GM18858 (cell line): Measurements from ENCODE around the gene CDK14.

Experiments used
- ATAC-seq: cut with Tn5 transposase; IDR thresholded peaks from one replicate; pipeline ENCODE4 v1.9.1; 2021; ENCODE audit not compliant: unreplicated experiment

Gene CDK14

DNA sequence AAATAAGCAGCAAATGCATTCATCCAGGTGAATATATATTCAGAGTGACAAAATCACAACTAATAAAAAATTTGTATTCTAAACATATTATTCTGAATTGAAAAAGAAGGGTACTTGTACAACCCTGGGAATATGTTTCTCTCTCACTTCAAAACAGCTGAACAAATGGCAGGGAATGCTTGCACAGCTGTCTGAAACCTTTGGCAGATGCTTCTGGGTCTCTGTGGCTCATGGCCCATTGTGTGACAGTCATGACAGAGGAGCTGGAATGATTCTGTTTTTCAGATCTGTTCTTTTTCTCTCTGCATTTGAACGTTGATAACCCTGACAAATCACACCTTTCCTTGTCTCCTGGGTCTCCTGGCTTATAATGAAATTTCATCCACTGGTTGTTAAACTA is 392.4 kb downstream of the CDK14 start:
- ATAC-seq, result no peak

GRCh38 chr7:90988996-90989765 is 393.1 kb downstream of the CDK14 start:
- ATAC-seq, result no peak

DNA sequence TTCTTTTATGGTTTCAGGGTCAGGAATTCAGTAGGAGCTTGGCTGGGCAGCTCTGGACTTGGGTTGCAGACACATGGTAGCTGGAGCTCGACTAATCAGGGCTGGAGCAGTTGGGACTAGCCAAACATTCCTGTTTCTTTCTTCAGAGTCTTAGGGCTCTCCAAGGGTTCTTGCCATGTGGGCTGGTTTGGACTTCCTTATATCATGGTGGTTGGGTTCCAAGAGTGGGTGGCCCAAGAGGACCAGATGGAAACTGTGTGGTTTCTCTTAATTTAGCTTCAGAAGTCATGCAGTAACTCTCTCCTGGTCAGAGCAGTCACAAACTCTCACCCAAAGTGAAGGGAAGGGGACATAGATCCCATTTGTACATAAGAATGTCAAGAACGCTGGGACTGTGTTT is 398.0 kb downstream of the CDK14 start:
- no peak for ATAC-seq

GRCh38 chr7:90994601-90995000 is 398.5 kb downstream of the CDK14 start:
- ATAC-seq, result no peak

- no peak for ATAC-seq
Observed at GRCh38 chr7:90995996-90996395, 399.9 kb downstream of the CDK14 start.

DNA sequence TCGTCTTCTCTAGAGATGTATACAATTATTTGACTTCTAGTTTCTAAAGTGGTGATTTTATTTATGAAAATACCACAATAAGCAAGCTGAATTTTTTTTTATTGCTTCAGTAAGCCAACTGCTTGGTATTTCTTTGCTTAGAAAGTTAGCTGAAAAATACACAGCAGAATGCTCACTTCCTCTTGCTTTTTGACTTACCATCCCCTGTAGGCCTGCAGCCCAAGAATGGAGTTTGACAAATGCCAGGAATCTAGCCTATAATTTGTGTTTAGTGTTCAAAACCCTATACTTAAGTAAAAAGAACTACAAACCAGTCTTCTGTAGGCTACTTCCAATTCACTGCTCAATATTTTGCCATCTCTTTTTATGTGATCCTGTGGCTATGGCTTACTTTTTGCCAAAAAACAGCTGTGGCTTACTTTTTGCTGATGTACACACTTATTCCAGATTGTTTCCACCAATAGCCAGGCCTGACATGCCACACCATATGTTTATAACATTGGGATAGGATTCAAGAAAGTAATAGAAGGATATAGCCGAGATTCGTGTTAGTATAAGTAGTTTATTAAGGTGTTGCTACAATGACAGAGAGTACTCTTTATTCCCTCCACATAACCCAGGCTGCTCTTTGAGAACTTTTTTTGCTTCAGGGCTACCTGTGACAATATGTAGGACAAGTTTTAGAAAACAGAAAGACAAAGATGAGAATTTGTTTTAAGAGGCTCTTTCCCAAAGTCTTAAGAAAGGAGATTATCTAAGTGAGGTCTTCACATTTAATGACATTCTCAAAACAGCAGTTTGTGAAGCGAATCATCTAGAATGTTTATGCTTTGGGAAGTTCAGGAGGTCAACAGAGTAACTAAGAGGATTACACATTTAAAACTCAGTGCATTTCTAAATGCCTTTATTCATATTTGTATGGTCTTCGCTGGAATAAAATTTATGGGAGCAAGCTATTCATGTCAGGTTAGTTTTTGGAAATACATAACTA is 404.2 kb downstream of the CDK14 start:
- ATAC-seq, result no peak

DNA sequence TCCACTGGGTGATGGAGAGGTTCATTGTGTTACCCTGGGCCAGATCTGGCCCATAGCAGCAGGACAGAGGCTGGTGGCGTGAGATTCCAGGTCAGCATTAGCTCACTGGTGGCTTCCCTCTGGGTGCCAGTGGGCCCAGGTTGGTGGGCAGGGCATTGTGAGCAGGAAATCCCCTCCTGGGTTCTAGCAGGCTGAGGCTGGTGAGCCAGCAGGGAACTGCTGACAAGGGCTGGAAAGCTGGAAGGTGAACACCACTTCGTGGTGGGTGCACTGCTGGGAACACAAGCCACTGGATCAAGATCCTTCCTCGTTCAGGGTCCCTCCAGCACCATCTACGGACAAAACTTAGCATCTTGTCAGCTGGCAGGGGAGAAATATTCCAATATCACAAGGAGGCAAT is 408.9 kb downstream of the CDK14 start:
- no peak for ATAC-seq

DNA sequence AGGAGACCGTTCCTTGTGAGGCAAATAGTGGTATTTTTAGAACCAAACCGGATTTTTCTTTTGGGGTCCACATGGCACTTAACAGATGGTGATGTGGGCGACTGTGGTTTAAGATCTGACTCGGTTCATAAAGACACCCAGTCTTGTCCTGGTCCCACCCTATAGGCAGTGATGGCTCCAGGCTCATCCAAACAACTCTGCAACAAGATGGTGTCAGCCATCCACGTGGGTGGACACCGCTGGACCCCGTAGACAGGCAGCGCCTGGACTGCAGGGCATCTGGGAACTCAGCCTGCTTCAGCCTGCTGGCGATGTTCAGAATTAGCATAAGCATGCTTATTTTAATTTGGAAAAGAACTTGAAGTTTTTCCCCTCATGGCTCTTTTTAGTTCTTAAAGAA is 409.7 kb downstream of the CDK14 start:
- no peak for ATAC-seq

DNA sequence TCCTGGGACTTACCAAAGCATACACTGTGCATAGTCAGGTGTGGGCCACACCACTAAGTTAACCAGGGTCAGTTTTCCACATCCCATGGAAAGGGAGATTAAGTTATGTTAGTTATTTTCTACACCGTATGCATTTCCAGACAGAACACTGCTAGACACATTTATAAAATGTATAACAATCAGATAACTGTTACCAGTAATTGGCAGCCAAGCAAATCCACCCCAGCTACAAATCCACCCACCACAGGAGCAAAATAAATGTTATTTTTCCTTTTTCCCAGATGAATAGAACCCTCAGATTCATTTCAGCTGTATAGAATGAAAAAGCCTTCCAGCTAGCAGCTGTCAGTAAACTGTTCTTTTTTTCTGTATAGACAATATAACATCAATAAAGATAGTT is 411.2 kb downstream of the CDK14 start:
- no peak for ATAC-seq

GRCh38 chr7:91013078-91013477 is 417.0 kb downstream of the CDK14 start:
- peak; percentile 69 for ATAC-seq

DNA sequence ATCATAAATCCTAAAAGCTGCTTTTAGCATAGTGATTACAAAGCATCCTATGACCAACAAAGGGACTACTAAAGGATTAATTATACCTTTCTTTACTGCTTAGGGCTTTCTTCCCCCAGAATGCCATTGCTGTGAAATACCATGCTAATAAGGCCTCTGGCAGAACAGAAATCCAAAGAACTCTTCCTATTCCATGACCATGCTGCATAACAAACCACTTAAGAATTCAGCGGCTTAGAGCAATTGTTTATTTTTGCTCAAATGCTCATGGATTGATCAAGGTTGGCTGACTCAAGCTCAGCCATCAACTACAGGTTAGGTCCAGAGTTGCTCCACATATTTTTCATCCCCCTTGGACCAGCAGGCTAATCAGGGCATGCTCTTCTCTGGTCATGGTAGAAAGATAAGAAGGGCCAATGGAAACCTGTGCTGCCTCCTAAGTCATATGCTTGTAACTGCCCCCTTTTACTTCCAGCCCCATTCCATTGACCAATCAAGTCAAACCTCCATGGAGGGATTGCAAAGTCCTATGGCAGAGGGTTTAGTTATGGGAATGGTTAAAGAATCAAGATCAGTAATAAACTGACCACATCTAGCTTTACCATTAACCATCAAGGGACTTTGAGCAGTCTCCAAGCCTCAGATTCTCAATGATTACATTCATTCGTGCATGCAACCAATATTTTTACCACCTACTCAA is 423.7 kb downstream of the CDK14 start:
- no peak for ATAC-seq

DNA sequence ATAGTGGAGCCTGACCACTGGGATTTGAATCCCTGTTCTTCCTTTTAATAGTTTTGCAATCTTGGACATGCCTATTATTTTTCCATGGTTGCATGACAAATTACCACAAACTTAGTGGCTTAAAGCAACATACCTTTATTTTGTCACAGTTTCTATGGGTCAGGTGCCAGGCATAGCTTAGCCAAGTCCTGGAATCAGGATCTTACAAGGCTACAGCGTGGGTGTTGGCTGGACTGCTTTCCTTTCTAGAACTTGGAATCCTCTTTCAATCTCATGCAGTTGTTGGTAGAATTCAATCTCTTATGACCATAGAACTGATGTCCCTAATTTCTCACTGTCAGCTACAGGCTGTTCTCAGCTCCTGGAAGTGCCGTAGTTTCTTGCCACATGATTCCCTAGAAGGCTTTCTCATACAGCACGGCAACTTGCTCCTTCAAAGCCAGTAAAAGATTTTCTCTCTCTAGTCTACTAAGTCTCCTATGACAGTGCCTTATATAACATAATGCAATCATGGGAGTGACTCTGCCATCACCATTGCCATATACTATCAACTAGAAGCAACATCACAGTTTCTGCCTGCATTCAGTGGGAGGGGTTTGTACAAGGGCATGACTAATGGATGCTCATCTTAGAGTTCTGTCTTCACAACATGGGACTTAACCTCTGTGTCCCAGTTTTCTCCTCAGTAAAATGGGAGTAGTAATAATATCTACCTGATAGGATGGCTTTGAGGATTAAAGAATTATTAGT is 424.7 kb downstream of the CDK14 start:
- no peak for ATAC-seq

- no peak for ATAC-seq
Observed at GRCh38 chr7:91021956-91022355, 425.8 kb downstream of the CDK14 start.

GRCh38 chr7:91025906-91026390 is 429.8 kb downstream of the CDK14 start:
- no peak for ATAC-seq

- ATAC-seq, result no peak
Observed at GRCh38 chr7:91029688-91030087, 433.6 kb downstream of the CDK14 start.

DNA sequence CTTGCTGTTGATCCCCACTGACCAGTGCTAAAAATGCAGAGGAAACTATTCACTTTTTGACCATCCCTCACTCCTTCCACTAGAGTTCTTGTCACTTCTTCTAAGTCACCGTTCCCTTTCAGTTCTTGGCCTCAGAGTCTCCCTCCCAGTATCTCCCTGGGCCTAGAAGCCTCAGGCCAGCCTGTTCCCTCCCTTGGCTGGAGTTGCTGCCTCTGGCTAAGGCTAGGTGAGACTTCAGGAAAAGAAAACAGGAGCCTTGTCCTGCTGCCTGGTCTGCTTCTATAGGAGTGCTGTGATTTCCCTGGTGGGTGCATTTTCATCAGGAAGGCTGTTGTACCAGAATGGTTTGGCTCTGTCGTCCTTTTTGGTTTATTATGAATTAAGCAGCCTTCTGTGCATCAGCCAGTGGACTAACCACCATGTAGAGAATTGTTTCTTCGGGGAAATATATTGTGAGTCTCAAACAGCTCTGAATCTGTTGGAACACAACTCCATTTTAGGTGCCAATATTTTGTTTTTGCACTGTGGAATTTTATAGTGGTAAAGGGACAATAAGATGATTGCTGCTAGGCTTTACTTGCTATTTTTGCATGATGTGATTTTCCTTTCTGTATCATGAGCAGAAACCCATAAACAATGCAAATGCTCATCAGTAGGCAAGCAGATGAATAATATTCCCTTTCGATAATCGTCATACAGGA is 434.7 kb downstream of the CDK14 start:
- ATAC-seq, result no peak

GRCh38 chr7:91031757-91032156 is 435.6 kb downstream of the CDK14 start:
- ATAC-seq, result no peak

DNA sequence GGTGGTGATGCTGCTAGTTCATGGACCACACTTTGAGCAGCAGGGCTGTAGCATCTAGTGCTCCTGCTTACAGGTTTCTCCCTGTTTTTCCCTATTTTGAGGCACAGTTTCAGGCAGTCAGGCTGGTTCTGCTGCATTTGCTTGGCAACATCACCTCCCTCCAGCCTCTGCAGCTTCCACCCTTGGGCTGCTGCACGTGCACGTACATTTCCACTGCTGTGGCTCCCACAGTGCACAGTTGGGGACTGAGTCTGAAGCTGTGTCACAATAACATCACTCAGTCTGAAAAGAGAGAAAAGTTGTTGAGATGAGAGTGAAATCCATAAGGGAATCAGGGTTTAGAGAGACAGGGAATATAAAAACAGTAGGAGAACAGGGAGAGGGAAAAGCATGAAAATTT is 437.5 kb downstream of the CDK14 start:
- ATAC-seq, result no peak

DNA sequence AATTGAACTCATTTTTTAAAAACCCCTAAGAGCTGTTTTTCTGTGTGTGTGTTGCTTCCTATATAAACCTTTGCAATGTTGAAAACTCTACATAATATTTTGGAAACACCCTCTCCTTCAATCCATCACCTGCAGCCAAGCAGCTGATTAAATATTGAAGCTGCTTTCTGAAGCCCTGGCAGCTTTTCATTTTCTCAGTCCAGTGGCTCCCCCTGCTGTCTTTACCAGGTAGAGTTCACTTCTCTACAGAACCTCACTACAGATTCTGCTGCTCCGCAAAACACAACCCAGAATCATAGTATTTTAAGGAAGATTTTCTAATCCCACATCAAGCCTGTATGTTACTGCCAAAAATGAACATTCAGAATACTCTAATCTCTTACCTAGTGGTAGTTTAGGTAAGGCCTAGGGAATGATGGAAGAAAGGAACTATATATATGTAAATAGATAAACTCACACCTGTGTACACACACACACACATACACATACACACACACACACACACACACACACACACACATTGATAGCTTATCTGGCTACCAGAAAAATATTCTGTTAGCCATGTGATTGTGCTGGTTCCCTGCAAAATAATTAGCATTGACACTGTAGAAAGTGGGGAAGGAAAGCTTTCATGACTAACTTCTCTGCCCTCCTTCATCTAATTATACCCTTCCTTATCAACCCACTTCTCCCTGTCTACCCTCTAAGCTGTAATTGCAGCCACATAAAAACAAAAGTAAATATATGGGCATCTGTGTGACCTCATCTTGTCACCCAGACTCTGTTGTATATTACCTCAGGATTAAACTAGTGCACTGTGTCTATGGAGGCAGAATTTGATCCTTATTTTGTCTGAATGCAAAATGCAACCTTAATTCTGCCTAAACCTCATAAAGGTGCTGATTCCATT is 438.6 kb downstream of the CDK14 start:
- no peak for ATAC-seq
